Breast epithelium (tissue), 3 donors: ENCODE results near the gene SEMA6D.

ENCODE experiments used
- CTCF ChIP-seq, 3 donors: fragments of 450-650 bp; IDR thresholded peaks; one replicate each; pipeline ENCODE4 v1.5.1; 2016 to 2017; ENCODE audit warnings: antibody characterized with exemption in 3 of 3, mild to moderate bottlenecking in 3 of 3, moderate library complexity in 3 of 3
- POLR2AphosphoS5 ChIP-seq, 3 donors: sonication (generic); formaldehyde crosslinking; IDR thresholded peaks; one replicate each; pipeline ENCODE4 v1.6.1; 2017; ENCODE audit warnings: antibody characterized with exemption in 3 of 3

- TF ChIP-seq CTCF (IDR thresholded peaks at IDR 0.05) (no peak), POLR2AphosphoS5 (IDR thresholded peaks at IDR 0.05) (no peak)
Observed at GRCh38 chr15:47755941-47756340, 38.6 kb downstream of the SEMA6D start.
